GM21737 (cell line): ENCODE results near the gene AMIGO1.

Source experiments
- ATAC-seq: cut with Tn5 transposase; IDR thresholded peaks from one replicate; pipeline ENCODE4 v1.9.1; 2021; ENCODE audit warnings: mild to moderate bottlenecking, moderate library complexity; ENCODE audit not compliant: unreplicated experiment

AMIGO1 gene

DNA sequence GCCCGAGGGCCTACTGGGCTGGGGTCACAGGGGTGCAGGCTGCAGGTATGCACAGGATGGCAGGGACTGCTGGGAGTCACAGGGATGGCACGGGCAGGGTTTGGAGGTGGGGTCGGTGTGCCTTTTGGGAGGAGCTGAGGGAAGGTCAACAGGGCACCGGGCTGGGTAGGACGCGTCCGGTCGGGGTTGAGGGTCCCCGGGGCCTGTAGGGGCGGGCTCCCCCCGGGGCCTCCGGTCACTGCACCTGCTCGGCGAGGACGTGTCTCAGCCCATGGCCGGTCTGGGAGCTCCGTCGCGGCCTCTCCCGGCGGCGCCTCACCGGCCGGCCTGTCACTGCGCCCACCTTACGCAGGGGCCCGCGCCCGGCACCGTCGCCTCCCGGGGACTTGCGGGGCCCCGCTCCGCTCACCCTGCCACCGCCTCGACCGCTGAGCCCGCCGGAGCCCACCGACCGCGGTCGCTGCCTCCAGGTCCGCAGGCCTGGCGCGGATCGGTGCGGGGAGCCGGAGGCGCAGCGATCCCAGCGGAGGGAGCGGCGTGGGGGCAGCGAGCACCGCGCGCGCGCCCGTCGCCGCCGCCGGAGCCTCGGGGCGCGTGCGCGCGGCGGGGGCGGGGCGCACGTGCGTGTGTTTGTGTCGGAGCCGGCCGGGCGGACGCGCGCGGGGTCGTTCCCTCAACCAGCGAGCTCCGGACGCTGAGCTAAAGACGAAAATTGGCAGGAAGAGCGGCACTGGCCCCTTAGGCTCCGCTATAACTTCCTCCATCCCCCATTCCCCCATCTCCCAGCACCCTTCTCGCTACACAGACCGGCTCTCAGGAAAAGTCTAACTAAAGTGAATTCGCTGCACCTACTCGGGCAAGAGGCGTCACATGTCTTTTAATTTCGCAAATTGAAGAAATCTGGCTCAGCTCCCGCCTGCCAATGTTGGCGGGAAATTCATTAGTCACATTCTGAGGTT, at the start of gene AMIGO1:
Gene AMIGO1, minus strand, starts transcription at position 552 of the 959 bp plus-strand sequence. CDS start 815 bp downstream, outside the sequence.
- no peak for ATAC-seq

GRCh38 chr1:109557520-109557919, 48.0 kb upstream of the AMIGO1 start:
- no peak for ATAC-seq

GRCh38 chr1:109556563-109556962, 47.0 kb upstream of the AMIGO1 start:
- ATAC-seq = no peak

DNA sequence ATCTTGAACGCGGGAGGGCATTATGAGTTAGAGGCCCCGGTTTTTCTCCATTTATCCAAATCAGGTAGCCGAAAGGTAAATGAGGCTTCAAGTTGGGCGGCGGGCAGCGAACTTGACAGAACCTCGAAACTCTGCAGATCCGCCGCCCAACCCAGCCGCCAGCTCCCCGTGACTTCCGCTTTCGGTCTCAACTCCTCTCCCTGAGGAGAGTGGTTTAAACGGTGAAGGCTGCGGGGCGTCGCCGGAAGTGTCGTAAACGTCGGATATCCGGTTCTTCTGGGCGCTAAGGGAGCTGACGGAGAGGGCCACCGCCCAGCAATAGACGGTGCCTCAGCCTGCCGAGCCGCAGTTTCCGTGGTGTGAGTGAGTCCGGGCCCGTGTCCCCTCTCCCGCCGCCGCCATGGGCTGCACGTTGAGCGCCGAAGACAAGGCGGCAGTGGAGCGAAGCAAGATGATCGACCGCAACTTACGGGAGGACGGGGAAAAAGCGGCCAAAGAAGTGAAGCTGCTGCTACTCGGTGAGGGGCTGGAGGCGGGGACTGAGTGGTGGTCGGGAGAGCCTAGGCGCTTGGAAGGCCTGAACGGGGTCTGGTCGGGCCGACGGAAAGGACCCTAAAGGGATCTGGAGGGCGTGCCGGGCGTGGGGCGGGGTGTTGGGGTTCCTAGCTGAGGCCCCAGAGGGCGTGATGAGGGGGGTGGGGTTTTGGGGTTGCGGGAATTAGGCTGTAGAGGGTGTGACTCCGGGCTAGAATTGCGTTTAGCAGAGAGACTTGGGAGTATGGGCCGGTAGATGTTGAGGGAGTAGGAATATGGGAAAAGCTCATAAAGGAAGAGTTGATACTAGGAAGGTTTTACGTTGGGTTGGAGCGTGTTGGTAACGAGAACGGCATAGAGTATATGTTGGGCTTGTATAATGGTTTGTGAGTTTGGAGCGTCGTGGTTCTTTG, 39.1 kb upstream of the AMIGO1 start, which contains the start of gene GNAI3:
Gene GNAI3, plus strand, starts transcription at position 295 of the 947 bp plus-strand sequence. Its CDS starts 106 bp downstream, at position 401.
- ATAC-seq = peak; percentile 83

DNA sequence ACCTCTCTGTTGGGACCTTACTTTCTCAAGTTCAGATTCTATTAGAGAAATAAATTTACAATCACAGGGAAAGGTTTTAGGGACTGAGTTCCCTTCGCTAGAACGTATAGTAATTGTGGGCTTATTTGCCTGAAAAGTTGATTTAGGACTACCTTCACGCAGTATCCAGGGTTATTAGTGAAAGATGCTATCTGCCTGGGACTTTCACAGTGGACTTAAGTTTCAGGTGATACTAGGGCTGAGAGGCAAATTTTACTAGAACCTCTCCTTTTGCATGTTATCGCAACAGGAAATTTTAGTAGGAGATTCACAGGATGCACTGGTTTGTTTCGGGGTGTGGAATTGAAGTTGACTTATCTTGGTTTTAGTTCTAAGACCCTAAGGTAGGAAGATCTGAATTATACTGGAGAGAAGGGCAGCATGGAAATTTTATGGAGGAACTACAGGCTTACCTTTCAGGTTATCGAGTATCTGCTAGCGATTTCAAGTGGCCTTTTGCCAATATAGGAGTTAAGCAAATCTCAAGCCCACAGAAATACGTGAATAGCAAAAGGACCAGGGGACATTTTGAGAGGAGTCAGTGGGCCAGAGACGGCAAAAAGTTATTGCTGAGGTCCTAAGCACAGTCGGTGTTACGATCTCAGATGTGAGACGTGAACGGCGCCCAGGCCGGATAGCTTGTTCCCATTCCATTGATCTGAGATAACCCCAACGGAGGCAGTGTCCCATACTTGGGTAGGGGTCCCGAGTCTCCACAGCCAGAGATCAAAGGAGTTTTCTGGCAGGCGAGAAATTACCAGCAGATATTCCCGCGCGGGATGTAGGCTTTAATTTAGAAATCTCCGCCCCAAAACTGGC, 38.2 kb upstream of the AMIGO1 start:
- no peak for ATAC-seq

DNA sequence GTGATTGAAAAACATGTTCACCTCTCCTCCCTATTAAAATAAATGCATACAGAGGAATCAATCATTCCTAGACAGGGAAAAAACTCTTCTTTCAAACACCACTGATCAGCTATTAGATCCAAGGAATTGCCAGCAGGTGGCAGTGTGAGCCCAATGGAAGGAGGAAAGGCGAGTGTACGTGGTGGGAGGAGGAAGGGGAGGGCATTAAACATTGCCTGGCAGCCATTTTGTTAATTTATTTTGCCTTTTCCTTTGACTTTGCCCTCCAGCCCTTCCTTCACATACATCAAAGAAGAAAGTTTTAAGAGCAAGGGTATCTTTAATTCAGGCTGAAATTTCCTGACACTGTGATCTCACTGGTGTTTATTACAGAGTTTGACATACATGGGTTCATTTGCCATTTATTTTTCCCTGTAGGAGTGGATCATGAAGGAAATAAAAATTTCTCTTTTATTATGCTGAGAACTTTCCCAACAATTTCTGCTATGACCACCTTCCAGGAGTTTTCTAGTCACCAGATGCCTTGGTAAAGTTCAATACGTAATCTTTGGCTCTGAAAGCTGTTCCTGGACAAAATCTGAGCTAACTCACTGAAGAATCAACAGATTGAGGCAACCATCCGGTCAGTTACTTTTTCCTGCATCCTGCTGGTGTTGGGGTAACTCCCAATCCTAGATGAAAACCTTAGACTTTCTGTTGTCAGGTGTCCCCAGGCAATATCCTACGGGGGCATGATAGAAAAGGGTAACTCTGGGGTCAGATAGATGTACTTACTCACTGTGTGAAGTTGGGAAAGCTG, 37.0 kb upstream of the AMIGO1 start:
- ATAC-seq = peak; percentile 40

- no peak for ATAC-seq
These were observed 34.6 kb upstream of the AMIGO1 start for GRCh38 chr1:109543988-109544735.

DNA sequence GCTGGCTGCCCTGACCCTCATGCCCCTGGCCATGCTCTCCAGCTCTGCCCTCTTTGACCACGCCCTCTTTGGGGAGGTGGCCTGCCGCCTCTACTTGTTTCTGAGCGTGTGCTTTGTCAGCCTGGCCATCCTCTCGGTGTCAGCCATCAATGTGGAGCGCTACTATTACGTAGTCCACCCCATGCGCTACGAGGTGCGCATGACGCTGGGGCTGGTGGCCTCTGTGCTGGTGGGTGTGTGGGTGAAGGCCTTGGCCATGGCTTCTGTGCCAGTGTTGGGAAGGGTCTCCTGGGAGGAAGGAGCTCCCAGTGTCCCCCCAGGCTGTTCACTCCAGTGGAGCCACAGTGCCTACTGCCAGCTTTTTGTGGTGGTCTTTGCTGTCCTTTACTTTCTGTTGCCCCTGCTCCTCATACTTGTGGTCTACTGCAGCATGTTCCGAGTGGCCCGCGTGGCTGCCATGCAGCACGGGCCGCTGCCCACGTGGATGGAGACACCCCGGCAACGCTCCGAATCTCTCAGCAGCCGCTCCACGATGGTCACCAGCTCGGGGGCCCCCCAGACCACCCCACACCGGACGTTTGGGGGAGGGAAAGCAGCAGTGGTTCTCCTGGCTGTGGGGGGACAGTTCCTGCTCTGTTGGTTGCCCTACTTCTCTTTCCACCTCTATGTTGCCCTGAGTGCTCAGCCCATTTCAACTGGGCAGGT, 33.9 kb upstream of the AMIGO1 start:
- ATAC-seq = no peak

DNA sequence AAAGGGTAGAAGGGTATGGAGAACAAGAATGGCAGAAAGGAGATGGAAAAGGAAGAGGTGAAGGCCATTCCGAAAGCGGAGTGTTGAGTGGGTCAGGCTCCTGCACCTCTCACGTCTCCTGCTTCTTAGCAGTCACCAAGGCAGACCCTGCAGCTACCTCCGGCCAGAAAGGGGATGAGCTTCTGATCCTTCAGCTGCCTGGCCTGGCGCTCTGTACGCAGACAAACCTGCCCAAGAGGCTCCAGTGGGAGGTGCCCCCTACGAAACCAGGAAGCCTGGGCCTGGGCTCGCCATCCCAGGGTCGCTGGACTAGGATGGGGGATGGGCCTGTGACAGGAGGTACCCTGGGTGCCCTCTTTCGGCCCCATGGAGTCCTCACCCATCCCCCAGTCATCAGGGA, 33.1 kb upstream of the AMIGO1 start:
- no peak for ATAC-seq

GRCh38 chr1:109541102-109541501, 31.6 kb upstream of the AMIGO1 start:
- ATAC-seq = no peak

- ATAC-seq = no peak
These were observed 30.1 kb upstream of the AMIGO1 start, which contains the start of gene GPR61 for GRCh38 chr1:109539676-109540075. Gene GPR61 (plus strand): TSS chr1:109539872. CDS start chr1:109543023, 3,151 bp downstream.

- ATAC-seq = no peak
These were observed 29.5 kb upstream of the AMIGO1 start for GRCh38 chr1:109538827-109539555.

DNA sequence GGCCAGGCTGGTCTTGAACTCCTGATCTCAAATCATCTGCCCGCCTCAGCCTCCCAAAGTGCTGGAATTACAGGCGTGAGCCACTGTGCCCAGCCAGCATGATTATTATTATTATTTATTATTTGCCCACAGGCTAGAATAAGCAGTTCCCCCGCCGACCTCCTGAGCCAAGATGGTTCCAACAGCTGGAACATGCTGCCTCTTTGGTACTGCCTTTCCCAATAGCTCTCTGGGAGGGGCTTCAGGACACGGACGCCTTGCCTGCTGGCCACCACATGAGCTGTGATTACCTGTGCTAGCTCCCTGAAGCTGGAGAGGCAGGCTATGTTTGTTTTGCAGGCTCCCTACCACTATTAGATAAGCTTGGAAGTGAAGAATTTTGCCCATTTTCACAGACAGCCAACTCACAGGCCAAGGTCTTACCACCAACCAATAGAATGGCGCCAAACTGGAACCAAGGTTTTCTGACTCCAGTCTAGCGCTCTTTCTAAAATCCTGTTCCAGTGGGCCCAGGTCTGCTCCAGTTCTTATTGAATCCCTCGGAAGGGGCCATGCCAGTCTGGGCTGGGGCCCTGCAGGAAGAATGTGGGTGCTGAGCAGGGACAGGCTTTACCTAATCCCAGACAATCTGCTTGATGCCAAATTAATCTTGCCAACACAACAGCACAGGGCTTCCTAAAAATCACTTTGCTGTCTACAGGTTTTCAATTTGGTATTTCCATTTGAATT, 28.1 kb upstream of the AMIGO1 start:
- no peak for ATAC-seq

DNA sequence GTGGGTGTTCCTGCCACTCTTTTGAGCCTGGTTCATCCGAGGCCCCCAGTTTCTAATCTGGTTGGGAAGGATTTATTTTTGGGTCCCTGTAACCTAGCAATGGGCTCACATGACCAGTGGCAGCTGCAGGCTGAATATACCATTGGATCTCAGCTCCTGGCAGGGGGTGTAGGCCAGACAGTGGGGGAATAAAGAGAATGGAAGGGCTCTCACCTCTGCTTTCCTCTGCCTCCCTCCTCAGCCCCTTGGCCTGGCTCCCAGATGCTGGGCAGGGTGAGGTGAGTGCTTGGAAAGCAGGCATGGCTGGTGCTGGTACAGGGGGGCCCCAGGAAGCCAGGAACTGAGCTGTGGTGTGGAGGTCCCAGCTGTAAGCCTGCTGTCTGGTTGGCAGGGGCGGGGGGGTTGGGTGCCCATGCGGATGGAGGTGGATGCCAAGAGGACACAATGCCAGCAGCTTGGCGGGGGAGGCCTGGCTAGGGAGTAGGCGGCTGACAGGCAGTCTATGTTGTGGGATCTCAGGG, 26.5 kb upstream of the AMIGO1 start:
- no peak for ATAC-seq

- ATAC-seq = no peak
These were observed 26.0 kb upstream of the AMIGO1 start for GRCh38 chr1:109535481-109535880.

DNA sequence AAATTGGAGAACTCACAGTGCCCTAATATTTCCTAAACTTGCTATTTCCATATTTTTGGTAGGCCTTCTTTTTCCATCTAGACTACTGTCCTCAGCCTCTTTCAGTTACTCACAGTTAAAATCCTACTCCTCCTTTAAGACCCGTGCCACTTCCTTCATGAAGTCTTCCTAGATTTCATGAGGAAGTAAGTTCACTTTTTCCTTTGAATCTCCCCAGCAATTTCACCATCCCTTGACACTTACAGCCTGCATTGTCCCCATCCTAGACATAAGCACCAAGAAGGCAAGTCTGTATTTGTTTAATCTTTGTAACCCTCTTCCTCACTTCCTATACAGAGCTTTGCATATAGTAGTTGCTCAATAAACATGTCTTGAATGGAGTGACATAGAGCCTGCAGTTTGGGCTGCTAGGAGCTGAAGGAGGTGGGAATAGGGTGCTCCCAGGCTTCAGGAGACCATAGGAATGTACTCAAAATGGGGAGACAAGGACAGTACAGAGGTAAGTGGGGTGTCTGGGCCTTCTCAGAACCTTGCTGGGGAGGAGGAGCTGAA, 24.9 kb upstream of the AMIGO1 start:
- no peak for ATAC-seq
